AG09309 (cell line): ENCODE data around the gene FHAD1.
A peak's percentile ranks its signal among the peaks of the same experiment; 100 is the strongest.

ENCODE experiments used
- DNase-seq: peaks from one replicate; pipeline ENCODE4 v3.0.0-alpha.2; 2010; ENCODE audit warnings: low read depth
- H3K4me3 ChIP-seq: 2 replicates; pipeline ENCODE4 v1.5.1; 2011; ENCODE audit warnings: mild to moderate bottlenecking, low read depth, low read length, moderate library complexity; ENCODE audit not compliant: control insufficient read depth
- TF ChIP-seq, protein P1 (sequence below): IDR thresholded peaks from 2 replicates; pipeline ENCODE4 v1.5.1; 2011; ENCODE audit warnings: mild to moderate bottlenecking, low read depth, low read length, inconsistent platforms; ENCODE audit not compliant: insufficient read depth, control insufficient read depth; ENCODE audit errors: missing control alignments

Gene FHAD1

DNA sequence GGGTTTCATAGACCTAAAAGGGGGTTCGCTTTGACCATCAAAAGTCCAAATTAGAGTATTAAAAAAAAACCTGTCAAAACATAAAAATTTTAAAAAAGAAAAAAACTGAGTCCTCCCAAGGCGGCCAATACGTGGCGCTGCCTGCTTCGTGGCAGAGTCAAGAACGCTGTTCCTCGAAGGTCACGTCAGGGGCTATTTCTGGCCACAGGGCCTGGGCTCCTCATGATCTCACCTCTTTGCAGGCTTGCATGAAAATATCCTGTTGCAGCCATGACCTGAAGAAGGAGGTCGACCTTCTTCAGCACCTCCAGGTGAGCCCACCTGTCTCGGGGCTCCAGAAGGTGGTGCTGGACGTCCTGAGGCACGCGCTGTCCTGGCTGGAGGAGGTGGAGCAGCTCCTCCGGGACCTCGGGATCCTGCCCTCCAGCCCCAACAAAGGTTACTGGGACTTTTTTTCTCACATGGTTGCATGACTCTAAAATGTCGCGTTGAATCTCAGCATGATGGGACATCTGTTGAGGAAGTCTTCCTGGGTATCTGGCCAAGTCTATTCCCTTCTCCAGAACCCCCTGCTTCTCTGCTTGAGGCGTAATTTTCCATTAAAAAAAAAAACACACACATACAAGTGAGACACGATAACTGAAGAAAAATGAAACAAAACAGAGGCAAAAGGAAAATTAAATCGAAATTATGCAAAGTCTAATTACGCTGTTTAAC, 82.2 kb downstream of the FHAD1 start:
- no peak for DNase-seq
- H3K4me3 ChIP-seq, result no peak overlapping the region
- TF ChIP-seq, protein P1, sequence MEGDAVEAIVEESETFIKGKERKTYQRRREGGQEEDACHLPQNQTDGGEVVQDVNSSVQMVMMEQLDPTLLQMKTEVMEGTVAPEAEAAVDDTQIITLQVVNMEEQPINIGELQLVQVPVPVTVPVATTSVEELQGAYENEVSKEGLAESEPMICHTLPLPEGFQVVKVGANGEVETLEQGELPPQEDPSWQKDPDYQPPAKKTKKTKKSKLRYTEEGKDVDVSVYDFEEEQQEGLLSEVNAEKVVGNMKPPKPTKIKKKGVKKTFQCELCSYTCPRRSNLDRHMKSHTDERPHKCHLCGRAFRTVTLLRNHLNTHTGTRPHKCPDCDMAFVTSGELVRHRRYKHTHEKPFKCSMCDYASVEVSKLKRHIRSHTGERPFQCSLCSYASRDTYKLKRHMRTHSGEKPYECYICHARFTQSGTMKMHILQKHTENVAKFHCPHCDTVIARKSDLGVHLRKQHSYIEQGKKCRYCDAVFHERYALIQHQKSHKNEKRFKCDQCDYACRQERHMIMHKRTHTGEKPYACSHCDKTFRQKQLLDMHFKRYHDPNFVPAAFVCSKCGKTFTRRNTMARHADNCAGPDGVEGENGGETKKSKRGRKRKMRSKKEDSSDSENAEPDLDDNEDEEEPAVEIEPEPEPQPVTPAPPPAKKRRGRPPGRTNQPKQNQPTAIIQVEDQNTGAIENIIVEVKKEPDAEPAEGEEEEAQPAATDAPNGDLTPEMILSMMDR, result peak; percentile 54

GRCh38 chr1:15330028-15330427, 83.0 kb downstream of the FHAD1 start:
- TF ChIP-seq, protein P1, result no peak
- no peak overlapping the region for H3K4me3 ChIP-seq
- no peak for DNase-seq

GRCh38 chr1:15331180-15331579, 84.2 kb downstream of the FHAD1 start:
- no peak overlapping the region for H3K4me3 ChIP-seq
- TF ChIP-seq, protein P1, result no peak
- no peak for DNase-seq

- DNase-seq, result no peak
- TF ChIP-seq, protein P1, result no peak
Measured at GRCh38 chr1:15331734-15332133, 84.7 kb downstream of the FHAD1 start.

GRCh38 chr1:15332525-15332924, 85.5 kb downstream of the FHAD1 start:
- TF ChIP-seq, protein P1, result no peak
- DNase-seq, result no peak
- no peak overlapping the region for H3K4me3 ChIP-seq

More at GRCh38 chr1:15331734-15332133, 84.7 kb downstream of the FHAD1 start:
- H3K4me3 ChIP-seq, result no peak overlapping the region

DNA sequence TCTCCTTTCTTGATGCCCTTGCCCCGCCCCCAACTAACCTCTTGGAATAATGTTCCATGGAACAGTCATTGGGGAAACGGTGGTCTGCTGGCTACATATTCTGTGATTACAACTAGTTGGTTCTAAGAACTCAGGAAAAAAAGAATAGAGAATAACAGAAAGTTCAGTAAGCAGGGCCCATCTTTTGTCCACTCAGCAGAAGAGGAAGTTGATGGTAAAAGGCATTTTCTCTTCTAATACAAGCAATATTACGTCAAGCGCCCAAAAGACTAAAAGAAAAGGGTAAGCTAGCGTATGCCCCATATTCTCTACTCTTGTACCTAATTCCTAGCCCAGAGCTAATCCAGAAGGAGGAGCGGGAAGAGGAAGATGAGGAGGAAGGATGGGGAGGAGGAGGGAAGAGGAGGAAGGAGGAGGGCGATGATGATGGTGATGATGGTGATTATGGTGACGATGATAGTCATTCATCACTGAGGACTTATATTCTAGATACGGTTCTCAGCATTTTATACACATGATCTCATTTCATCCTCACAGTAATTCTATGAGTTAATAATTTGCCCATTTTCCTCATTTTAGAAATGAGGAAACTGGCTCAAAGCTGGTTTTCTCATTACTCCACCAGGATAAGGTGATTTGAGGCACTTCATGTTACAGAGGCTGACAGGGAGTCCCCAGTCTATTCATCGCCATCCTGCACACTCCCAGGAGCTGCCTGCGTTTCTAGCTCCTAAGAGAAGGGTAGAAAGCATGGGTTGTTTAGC, 86.1 kb downstream of the FHAD1 start:
- no peak overlapping the region for H3K4me3 ChIP-seq
- no peak for DNase-seq
- TF ChIP-seq, protein P1, result no peak
